Stimulated activated CD4-positive, alpha-beta T cell treated with anti-CD3 and anti-CD28 coated beads, Interleukin-4, amount 100 ng/mL, for 24 hours (primary cell): ENCODE results near the gene FANCE.
A peak's percentile ranks its signal among the peaks of the same experiment; 100 is the strongest.

Experiments
- DNase-seq: peaks from one replicate; pipeline ENCODE4 v3.0.0-alpha.2; 2020

Gene FANCE

DNA sequence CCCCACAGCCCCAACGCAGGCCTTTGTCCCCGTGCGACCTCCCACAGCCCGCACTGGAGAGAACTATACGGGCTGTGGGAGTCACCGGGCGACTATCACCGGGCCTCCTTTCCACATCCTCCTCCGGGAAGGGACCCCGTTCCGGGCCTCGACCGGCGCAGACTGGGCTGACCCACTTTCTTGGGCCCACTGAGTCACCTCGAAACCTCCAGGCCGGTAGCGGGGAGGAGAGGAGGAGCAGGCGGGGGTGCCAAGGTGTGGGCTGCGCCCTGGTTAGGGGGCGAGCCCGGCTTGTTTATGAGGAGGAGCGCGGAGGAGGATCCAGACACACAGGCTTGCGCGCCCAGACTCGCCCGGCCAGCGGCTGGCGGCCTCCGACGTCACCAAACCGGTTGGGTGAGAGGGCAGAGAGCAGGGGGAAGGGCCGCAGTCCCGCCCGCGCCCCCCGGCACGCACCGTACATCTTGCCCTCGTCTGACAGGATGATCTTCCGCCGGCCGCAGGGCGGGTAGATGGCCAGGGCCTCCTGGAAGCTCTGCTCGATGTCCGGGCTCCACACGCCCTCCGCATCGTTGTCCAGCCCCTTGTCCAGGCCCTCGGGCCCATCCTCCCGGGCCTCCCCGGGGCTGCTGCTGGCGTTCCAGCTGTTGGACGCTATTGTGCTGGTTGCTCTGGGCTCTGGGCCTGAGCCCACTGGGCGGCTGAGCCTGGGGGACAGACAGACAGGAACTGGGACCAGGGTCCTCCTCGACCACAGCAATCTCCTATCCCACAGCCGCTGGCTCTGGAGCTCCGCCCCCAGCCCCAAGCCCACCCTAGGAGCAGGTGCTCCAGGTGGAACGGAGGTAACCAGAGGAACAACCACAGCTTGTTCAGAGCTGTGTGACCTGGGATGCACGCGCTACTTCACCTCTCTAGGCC lies 34.1 kb downstream of the FANCE start:
- DNase-seq: no peak

DNA sequence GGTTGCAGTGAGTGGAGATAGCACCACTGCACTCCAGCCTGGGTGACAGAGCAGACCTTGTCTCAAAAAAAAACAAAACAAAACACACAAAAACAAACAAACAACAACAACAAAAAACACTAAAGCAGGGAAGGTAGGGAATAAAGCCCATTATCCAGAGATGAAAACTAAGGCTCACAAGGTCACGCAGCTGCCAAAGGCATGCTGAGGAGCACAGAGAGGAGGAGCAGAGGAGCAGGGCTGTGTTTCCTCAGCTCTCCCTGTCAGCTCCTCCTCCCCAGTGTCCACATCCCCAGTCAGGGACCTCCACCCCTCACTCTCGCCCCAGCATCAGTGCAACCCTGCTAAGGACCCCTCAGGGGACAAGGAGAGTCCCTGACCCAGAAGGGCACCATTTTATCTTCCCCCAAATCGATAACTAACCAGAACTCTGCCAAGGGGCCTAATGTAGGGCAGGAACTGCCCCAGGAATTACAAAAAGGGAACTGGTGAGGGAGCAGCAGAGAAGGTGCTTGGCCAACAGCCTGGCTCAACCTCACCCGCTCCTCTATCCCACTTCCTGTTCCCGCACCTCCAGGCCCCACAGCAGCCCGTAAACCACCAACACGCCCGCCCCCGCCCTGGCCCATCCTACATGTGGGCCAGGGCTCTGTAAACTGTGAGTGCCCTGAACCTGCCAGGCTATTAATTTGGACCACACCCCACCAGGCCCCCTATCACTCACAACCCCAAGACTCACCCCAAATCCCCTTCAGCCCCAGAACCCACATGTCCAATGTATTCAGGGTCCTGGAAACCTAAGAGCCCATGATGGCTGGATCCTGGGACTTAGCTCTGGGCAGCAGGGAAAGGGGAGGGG lies 35.7 kb downstream of the FANCE start:
- no peak for DNase-seq

DNA sequence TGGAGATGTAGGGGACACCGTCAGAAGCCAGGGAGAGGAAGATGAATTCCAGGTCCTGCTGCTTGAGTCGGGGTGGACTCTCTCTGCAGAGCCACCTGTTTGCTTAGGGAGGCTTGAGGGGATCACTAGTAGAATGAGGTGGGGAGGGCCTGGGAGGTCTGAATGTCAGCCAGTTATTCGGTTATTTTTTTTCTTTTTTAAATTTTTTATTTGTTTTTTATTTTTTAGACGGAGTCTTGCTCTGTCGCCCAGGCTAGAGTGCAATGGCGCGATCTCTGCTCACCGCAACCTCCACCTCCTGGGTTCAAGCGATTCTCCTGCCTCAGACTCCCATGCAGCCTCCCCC lies 36.4 kb downstream of the FANCE start:
- no peak for DNase-seq

DNA sequence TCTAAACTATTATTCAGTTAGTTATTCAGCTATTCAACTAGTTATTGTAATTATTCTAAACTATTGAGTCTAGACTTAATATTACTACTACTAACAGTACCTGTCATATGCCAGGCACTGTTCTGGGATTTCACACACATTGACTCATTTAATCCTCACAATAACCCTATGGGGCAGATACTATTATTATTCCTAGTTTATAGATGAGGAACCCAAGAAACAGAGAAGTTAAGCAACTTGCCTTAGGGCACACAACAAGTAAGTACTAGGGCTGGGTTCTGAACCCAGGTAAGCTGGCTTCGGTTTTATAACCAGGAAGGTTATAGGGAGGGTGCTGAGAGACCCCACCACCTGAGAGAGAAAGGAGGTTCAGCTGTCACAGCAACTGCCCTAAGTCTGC lies 36.9 kb downstream of the FANCE start:
- DNase-seq: no peak

DNA sequence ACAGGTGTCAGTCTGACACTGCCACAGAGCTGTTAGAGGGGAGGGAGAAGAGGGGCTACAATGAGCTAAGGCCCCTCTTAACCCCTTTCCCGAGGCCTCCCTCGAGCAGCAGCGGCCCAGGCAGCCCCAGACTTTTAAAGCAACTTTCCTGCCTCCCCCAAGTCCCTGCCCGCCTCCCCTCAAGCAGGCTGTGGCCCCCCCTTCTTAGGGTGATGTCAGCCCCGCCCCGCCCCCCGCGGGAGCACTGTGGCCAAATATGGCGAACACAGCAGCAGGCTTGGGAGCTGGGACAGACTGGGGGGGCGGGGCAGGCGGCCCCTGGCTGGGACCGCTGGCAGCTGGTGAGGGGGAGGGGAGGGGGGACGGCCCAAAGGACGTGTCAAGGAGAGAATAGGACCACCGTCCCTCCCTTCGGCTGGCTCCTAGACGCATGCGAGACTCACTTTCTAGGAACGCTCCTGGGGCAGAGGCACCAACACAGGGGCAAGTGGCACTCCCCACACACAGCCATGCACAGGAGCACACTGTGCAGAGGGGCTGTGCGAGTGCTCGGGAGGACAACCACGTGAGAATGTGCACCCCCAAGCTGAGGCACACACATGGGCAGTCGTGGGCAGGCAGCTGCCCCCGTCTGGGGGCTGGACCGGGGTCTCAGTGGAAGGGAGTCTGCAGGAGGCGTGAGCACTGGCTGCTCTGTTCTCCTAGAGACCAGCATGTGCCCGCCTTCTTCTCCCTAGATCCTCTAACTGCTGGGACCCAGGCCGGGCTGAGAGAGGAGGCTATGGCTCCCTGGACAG lies 38.1 kb downstream of the FANCE start:
- no peak for DNase-seq

DNA sequence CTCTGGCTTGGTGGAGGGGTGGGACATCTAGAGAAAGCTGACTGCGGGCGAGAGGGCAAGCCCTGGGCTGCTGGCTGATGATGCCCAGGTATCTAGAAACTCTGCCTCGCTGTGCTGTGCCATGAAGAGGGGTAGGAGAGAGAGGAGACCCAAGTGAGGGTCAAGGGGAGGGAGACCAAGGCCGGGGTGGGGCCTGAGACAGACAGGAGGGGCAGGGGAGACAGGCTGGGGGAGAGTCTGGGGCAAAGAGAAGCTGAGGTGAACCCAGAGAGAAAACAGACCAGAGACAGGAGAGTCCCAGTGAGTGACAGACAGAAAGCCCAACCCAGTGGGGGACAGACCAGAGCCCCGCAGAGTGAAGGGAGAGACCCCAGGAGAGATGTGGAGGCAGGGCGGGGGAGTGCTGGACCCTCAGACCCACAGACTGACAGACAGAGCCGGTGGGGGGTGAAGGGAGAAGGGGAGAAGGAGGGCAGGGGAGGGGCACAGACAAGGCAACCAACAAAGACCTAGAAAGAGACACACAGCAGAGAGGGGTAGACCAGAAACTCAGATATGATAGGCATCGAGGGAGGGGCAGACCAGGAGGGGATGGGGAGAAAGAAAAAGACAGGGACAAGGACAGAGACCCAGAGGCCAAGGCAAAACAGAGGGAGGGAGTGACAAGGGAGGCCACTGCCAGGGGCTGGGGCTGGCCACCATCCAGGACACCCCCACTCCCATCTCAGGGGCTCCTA lies 38.9 kb downstream of the FANCE start:
- no peak for DNase-seq

DNA sequence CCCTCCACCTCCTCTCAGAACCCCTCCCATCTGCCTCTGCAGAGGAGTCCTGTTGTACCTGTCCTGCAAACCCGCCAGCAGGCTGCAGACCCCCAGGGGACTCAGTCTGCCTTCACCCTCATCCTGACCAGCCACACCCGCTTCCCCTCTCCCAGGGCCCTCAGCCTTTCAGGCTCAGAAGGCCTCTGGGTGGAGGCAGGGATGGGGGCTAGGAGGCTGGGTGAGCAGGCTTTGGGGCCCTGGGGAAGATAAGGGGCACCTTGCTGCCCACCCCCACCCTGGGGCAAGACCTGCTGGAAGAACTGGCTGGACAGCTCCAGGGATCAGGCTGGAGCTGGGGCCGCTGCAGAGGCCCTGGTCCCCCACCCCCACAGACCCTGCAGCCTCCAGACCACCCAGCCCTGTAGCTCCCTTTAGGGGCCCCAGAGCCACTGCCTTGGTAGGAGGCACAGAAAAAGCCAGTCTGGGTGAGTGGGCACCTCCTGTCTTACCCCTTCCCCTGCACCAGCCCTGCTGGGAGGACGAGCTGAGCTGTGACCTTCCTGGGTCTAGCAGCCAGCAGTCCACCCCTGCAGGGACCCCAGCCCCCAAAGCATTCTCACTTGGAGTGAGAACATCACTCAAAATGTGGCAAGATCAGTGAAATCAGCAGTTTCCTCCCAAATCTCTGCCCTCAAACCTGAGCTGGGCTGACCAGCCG lies 39.6 kb downstream of the FANCE start:
- DNase-seq: no peak

DNA sequence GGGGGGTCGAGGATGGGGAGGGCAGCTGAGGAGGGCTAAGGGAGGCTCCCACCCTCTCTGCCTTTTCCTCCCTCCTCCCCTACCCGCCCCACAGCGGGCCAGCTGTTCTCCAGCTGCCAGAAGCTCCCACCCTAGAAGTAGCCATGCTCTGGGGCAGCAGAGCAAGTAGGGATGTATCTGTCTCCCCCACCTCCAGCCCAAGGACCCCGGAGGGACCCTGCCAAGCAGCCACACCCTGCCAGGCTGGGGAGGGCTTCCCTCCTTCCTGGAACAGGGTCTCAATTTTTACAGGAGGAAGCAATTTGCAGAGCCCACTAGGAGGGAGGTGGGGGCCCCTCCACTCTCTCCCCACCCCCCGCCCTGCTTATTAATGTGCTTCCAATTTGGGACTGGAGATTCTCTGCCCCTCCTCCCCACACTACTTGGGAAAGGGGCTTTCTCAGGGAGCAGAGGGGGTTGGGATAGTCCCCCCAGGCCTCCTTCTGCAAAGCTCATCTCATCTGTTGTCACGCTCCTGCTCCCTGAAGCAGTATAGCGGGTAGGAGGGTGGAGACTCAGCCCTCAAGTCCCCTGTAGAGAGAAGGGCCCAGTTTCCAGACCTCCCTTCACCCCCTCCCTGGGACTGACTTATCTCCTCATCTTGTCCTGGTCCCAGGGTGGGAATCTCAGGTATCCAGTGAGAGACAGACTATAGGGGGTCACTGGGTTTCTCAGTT lies 40.3 kb downstream of the FANCE start:
- no peak for DNase-seq

DNA sequence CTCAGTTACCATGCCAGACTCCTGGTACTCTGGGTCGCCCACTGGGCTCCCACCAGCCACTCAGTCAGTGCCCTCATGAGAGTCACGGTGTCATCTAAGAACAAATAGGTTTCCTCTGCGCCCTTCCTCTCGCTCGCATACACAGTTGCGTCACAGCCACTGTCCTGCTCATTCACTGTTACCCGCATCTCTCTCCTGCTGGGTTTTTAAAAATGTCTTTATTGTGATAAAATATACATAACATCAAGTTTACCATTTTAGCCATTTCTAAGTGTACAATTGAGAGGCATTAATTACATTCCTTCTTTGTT lies 40.8 kb downstream of the FANCE start:
- DNase-seq: no peak

DNA sequence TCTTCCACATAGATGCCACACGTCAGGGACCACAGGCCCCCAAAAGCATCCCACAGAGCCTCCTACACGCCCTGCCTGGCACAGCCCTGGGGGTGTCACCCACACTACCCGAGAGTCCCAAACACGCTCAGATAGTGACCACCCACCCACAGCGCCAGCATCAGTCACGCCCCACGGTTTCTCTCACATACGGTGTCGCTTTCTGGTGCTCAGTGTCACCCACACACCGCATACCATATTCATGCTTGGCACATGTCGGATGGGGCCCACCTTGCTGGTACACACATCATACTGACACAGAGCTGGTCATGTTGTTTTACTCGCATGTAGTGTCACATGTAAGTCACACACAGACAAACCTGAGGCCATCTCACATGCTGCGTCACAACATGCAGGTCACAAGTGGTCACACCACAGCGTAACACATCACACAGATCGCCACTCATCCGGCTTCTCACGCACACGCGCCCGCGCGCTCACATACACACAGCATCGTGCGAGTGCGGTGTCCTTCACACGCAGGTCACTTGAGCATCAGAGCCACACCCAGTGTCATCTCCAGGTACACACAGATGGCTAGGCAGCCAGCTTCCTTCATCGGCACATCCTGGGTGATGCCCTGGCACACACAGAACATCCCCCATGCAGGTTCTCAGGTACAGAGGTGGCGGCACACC lies 41.3 kb downstream of the FANCE start:
- DNase-seq: no peak

DNA sequence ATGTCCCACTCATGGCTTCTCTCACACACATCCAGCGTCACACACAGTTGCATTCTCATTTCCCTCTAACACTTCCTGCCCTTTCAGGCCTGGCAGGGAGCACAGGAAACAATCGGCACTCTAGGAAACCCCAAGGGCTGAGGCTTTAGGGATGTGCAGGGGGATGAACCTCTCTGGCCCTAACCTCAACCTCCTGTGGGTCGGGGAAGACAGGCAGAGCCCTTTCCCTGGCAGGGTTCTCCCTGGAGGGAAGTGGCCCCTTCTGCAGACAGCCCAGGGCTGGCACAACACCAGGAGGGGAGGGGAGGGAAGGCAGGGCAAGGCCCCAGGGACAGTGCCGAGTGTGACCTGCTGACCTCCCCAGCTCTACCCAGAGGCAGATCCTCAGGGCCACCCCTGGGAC lies 42.0 kb downstream of the FANCE start:
- DNase-seq: no peak

DNA sequence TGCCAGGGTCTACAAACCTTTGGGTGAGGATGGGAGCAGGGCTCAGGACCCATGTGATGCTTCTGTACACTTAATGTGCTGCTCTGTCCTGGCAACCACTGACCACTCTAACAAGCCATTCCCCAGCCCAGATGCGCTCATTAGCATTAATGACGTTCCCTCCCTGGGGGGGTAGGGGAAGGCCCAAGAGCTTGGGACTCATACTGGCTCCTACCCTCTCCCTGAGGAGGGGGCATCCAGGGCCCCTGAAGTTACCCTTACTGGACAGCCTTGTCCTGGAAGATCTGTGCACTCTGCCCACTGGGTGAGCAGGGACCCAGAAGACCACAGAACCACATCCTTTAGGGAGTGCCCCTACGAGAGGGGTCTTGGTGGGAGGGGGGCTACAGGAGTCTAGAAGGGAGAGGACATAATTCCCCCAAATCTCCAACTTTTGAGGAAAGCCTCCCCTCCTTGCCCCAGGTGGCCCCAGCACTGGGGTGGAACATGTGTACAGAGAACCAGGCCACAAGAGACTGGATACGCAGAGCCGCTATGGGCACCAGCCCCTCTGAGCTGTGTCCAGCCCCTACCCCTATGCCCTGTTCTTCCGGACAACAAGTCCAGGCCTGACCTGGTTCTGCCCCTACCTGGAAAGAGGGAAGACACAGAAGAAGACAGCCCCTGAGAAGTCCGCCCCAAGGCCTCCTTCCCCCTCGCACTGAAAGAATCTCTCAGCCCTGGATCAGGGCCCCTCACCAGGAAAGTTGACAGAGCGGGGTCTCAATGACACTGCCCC lies 43.3 kb downstream of the FANCE start:
- no peak for DNase-seq

DNA sequence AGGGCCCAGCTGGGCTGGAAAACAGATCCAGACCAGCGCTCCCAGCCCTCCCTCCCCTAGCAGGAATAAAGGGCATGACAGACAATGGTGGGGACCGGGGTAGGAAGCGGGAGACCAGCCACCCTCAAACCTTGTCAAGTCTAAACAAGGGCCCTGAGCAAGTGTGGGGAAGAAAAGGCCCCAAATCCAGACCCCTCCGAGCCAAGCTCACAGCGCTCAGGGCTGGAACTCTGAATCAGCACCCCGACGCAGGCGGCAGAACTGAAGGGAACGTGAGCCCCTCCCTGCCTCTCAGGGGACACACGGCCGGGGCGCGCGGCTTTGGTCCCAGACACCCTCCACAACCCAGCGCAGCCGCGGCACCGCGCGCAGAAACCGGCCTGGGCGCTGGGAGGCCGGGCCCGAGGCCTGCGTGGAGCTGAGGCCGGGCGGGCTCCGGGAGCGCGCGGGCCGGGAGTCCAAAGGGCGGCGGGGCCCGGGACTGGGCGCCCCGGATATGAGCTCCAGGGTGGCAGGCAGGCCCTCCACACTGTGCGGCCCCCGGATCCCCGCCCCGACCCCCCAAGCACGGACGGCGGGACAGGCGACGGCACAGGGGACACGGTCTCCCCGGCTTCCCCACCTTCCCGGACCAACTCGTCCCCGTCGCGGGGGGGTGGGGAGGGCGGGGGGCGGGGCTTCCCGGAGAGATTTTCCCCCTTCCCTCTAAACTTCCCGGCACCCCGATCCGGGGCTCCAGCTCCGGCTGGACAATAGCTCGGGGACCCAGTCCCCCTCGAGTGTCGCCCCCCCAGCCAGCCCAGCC lies 44.1 kb downstream of the FANCE start:
- DNase-seq: no peak

DNA sequence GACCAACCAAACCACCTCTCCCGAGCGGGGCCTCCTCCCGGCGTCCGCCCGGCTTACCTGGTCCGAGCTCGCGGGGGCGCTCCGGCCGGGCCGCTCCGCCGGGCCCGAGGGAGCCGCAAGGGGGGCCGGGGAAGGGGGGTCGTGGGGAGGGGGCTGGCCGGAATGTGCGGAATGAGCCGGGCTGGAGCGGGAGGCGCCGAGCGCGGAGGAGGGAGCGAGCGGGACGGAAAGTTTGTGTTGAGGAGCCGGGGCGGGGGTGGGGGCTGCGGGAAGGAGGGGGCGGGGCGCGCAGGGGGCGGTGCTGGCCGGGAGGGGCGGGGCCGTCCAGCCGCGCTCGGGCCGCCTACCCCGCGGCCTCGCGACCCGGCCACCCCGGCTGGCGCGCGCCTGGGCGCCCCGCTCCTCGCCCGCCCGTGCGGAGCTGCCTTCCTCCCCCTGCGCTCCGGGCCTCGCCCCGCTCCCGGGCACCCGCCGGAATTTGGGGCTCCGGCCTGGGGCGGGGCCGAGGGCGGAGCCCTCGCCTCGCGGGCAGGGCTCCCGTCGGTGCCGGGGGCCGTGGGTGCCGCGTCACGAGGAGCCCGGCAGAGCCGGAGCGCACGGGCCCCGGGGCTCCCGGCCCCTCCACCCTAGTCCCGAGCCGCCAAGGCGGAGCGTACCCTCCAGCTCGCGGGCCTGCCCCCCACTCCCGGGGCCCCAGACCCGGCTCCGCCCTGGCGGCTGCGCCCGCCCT lies 44.9 kb downstream of the FANCE start, which contains the start of gene TEAD3:
TSS of gene TEAD3 (minus strand) at position 239 of the 730 bp plus-strand sequence.
- peak; percentile 34 for DNase-seq

DNA sequence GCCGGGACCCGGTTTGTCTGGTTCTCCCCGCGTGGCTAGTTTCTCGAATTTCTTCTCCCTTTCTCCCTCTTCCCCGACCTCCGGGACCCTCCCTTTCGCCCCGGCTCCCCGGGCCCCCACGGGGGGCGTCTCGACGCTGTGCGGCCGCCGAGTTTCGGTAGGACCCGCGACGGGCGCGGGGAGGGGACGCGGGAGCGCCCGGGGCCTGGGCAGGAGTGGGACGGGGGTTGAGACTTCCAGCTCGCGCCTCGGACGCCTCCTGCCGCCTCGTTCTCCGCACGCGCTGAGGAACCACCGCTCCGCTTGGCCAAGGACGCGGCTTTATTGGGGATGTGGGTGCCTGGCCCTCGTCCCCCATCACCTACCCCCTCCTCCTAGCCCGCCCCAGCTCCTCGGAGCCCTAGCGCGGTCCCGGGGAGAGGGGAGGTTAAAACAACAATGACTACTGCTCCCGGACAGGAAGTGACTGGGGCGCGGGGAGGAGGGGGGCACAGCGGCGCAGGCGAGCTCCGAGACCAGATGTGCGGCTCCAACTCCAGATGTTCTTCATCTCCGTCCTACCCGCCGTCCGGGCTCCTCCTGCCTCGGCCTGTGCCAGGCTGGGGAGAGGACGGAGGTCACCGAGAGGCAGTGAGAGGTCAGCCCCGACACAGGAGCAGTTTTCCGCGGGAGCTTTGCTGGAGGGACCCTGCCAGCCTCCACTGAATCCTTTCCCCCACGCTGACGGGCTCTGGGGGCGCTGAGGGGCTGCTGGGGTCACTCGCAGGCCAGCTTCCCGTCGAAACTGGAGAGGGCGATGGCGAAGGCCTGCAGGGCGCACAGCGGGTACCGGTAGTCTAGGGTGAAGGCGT lies 45.7 kb downstream of the FANCE start:
- DNase-seq: peak; percentile 56

DNA sequence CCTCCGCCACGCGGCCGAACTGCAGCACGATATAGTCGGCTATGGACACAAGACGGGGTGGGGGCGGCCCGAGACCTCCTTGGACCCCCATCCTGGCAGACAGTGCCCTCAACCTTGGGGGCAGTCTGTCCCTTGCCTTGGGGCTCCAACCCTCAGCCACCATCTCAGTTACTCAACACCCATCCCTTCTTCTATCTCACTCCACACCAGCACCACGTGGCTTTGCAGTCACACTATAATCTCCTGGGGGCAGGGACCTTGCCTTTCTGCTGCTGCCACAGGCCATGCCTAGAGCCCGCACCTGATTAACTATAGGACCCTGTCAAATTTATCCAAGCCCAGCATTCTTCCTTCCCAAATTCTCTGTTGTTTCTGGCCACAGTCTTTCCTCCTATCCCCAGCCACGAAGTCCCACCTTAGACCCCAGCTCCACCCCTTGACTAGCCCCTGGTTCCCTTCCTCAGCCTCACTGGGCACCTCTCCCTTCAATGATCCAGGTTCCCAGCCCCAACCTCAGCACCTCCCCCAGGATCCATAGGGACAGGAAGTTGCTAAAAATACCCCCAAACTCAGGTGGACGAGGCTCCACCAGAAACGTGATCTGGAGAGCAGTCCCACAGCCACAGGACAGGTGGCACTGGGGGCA lies 46.4 kb downstream of the FANCE start:
- DNase-seq: no peak

DNA sequence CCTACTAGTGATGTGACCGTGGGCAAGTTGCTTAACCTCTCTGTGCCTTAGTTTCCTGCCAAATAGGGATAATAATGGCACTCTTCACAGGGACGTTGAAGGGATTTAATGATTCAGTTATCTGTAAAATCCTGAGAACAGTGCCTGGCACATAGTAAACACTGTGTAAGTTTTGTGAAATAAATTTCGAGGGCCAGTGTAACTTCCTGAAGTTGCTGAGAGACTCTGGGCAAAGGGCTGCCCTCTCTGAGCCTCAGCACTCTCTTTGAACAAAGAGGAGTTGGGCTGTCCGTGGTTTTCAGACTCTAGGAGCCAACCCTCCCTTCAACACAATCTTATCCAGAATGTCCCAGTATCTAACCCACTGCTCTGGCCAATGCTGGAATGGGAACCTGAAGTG lies 47.2 kb downstream of the FANCE start:
- DNase-seq: no peak
